ENCODE measurements around the gene APBA1. TPM values are rescaled to one million over a fixed set of nuclear protein-coding genes. Genes with fewer than 3 reads are reported as not detected.

APBA1 gene
- total RNA-seq, 1 donor from 2014 or later = 3.4 TPM

- H3K27me3 ChIP-seq = no peaks in the 10 kb centered on the region
- H3K9ac ChIP-seq = no peak overlapping the region
- Mint-ChIP-seq H3K9me3 (no peaks in the 10 kb centered on the region), H3K27ac (no peak overlapping the region), H3K4me3 (no peak overlapping the region), H3K27me3 (ENCODE audit: insufficient read depth, low read depth) (peaks cover 2% of the 10 kb centered on the region), H3K4me1 (peaks cover 25% of the 10 kb centered on the region), H3K36me3 (no peaks in the 10 kb centered on the region)
- no peaks in the 10 kb centered on the region for H3K9me3 ChIP-seq (ENCODE audit: low read depth)
- no peak overlapping the region for H3K4me2 ChIP-seq
- no peak overlapping the region for H3K27ac ChIP-seq
- no peaks in the 10 kb centered on the region for H3K79me2 ChIP-seq (ENCODE audit: low read depth)
- H3K4me1 ChIP-seq = no peaks in the 10 kb centered on the region
- no peak for DNase-seq (ENCODE audit: low spot score)
- H3K4me3 ChIP-seq = no peak overlapping the region
- no peak overlapping the region for H2AFZ ChIP-seq (replicated peaks)
- H4K20me1 ChIP-seq (ENCODE audit: low read depth) = no peaks in the 10 kb centered on the region
- no peak for TF ChIP-seq EZH2phosphoT487 (IDR thresholded peaks at IDR 0.05)
- TF ChIP-seq EZH2 (IDR thresholded peaks at IDR 0.05) = no peak
- TF ChIP-seq CTCF (IDR thresholded peaks at IDR 0.05) = no peak
- H3K36me3 ChIP-seq = no peaks in the 10 kb centered on the region
- no peaks in the 10 kb centered on the region for H3F3A ChIP-seq (ENCODE audit: low read depth)
These were observed 102.3 kb downstream of the APBA1 start for GRCh38 chr9:69569738-69570451.

DNA sequence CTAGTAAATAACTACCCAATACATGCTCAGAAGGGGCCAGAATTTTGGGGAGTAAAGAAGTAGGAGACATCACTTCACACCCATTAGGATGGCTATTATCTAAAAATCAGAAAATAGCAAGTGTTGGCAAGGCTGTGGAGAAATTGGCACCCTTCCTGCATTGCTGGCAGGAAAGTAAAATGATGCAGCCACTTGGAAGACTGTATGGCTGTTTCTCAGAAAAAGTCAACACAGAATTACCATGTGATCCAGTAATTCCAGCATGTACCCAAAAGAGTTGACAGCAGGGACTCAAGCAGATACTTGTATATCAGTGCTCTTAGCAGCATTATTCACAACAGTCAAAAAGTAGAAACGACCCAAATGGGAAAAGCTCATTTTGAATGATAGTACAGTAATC, 107.6 kb downstream of the APBA1 start:
- Histone ChIP-seq H3K27ac (no peak overlapping the region), H3K79me2 (ENCODE audit: low read depth) (no peaks in the 10 kb centered on the region), H3K36me3 (no peaks in the 10 kb centered on the region), H4K20me1 (ENCODE audit: low read depth) (no peaks in the 10 kb centered on the region), H3K4me3 (no peak overlapping the region), H3F3A (ENCODE audit: low read depth) (no peaks in the 10 kb centered on the region), H3K9ac (no peak overlapping the region), H3K4me1 (no peaks in the 10 kb centered on the region), H3K9me3 (ENCODE audit: low read depth) (no peaks in the 10 kb centered on the region), H3K4me2 (no peak overlapping the region), H2AFZ (replicated peaks) (no peak overlapping the region), H3K27me3 (no peaks in the 10 kb centered on the region)
- H3K4me3 Mint-ChIP-seq = no peak overlapping the region
- H3K27ac Mint-ChIP-seq = no peak overlapping the region
- H3K9me3 Mint-ChIP-seq = no peaks in the 10 kb centered on the region
- DNase-seq (ENCODE audit: low spot score) = no peak
- peaks cover 13% of the 10 kb centered on the region for H3K4me1 Mint-ChIP-seq
- TF ChIP-seq EZH2 (IDR thresholded peaks at IDR 0.05) (no peak), CTCF (IDR thresholded peaks at IDR 0.05) (no peak), EZH2phosphoT487 (IDR thresholded peaks at IDR 0.05) (no peak)
- no peaks in the 10 kb centered on the region for H3K36me3 Mint-ChIP-seq
- H3K27me3 Mint-ChIP-seq (ENCODE audit: insufficient read depth, low read depth) = peaks cover 2% of the 10 kb centered on the region

DNA sequence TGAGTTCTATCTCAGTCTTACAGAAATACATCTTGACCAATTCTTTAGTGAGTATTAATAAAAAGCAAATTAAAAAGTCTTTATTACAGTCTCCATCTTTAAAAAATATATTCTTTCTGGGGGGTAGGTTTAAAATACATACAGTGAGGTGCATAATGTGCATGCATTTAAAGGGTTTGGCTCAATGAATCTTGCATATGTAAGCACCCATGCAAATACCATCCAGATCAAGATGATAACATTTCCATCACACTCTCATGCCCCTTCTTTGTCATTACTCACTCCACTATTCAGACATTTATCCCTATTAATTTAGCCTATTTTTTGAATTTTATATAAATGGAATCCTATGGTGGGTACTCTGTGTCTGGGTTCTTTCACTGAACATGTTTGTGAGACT, 113.0 kb downstream of the APBA1 start:
- H3K9me3 ChIP-seq (ENCODE audit: low read depth) = no peaks in the 10 kb centered on the region
- no peaks in the 10 kb centered on the region for H3K36me3 Mint-ChIP-seq
- no peak overlapping the region for H3K4me3 ChIP-seq
- H3K36me3 ChIP-seq = no peaks in the 10 kb centered on the region
- no peak overlapping the region for H2AFZ ChIP-seq (replicated peaks)
- H3K27me3 Mint-ChIP-seq (ENCODE audit: insufficient read depth, low read depth) = no peaks in the 10 kb centered on the region
- H3K4me3 Mint-ChIP-seq = no peak overlapping the region
- no peaks in the 10 kb centered on the region for H3K79me2 ChIP-seq (ENCODE audit: low read depth)
- TF ChIP-seq EZH2 (IDR thresholded peaks at IDR 0.05) (no peak), EZH2phosphoT487 (IDR thresholded peaks at IDR 0.05) (no peak), CTCF (IDR thresholded peaks at IDR 0.05) (no peak)
- H3K4me2 ChIP-seq = no peak overlapping the region
- H3K27ac Mint-ChIP-seq = no peak overlapping the region
- H3K27me3 ChIP-seq = no peaks in the 10 kb centered on the region
- no peak overlapping the region for H3K9ac ChIP-seq
- H3F3A ChIP-seq (ENCODE audit: low read depth) = no peaks in the 10 kb centered on the region
- H3K4me1 ChIP-seq = no peaks in the 10 kb centered on the region
- H3K9me3 Mint-ChIP-seq = no peaks in the 10 kb centered on the region
- H4K20me1 ChIP-seq (ENCODE audit: low read depth) = no peaks in the 10 kb centered on the region
- H3K27ac ChIP-seq = no peak overlapping the region
- no peak for DNase-seq (ENCODE audit: low spot score)
- H3K4me1 Mint-ChIP-seq = no peaks in the 10 kb centered on the region

All from neural progenitor cell (in vitro differentiated cells).